Breast epithelium (tissue), 4 donors: Measurements from ENCODE around the gene TSN. TPM values are rescaled to one million over a fixed set of nuclear protein-coding genes. Genes with fewer than 3 reads are reported as not detected.

Source experiments
- DNase-seq, 2 donors: peaks; one replicate each; pipeline ENCODE4 v3.0.0-alpha.2; 2019; ENCODE audit warnings: low spot score in 2 of 2
- H3K27ac ChIP-seq, 2 donors: fragments of 200-600 bp; sonication (generic) in 1 of 2; one replicate each; pipeline ENCODE4 v1.5.1; 2016 to 2019; ENCODE audit warnings: mild to moderate bottlenecking in 1 of 2
- H3K27me3 ChIP-seq, 2 donors: fragments of 200-600 bp; sonication (generic) in 1 of 2; one replicate each; pipeline versions ENCODE4 v1.5.1 to v1.6.0; 2017 to 2019; ENCODE audit warnings: control low read depth in 1 of 2, mild to moderate bottlenecking in 1 of 2
- H3K36me3 ChIP-seq: fragments of 200-600 bp; one replicate; pipeline ENCODE4 v1.5.1; 2019
- H3K4me1 ChIP-seq, 2 donors: fragments of 200-600 bp; sonication (generic); one replicate each; pipeline ENCODE4 v1.5.1; 2016 to 2019; ENCODE audit warnings: control low read depth in 1 of 2
- H3K4me3 ChIP-seq, 3 donors: fragments of 200-600 bp; sonication (generic); 1 replicate in 2 of 3; 2 replicates in 1 of 3; pipeline ENCODE4 v1.5.1; 2016 to 2019; ENCODE audit warnings: mild to moderate bottlenecking in 3 of 3, moderate library complexity in 2 of 3
- H3K9me3 ChIP-seq, 2 donors: fragments of 200-600 bp; sonication (generic) in 1 of 2; one replicate each; pipeline ENCODE4 v1.5.1; 2016 to 2019; ENCODE audit warnings: control low read depth in 1 of 2
- POLR2A ChIP-seq: fragments of 450-650 bp; IDR thresholded peaks from one replicate; pipeline ENCODE4 v1.6.1; 2016; ENCODE audit warnings: antibody characterized with exemption, mild to moderate bottlenecking, moderate library complexity
- POLR2AphosphoS5 ChIP-seq, 3 donors: sonication (generic); formaldehyde crosslinking; IDR thresholded peaks; one replicate each; pipeline ENCODE4 v1.6.1; 2017; ENCODE audit warnings: antibody characterized with exemption in 3 of 3
- intact Hi-C: fragments of 100-400 bp; cut with DNase I; formaldehyde crosslinking; loops from one replicate; pipeline ENCODE4 v1.15.1; 2023; ENCODE audit warnings: low total_unique reads
- total RNA-seq, 3 donors: library from RNA; depleted of rRNA; stranded (reverse); fragments of >200 nt; gene quantifications; one replicate each; pipeline ENCODE4 v1.1.0, GENCODE V29; 2016
- TF ChIP-seq, protein P1 (sequence below), 3 donors: fragments of 450-650 bp; IDR thresholded peaks; one replicate each; pipeline ENCODE4 v1.5.1; 2016 to 2017; ENCODE audit warnings: antibody characterized with exemption in 3 of 3, mild to moderate bottlenecking in 3 of 3, moderate library complexity in 3 of 3

The TSN gene
- total RNA-seq, 3 donors from 2014 or later: 35.1 to 55.8 (median 42.7) TPM

DNA sequence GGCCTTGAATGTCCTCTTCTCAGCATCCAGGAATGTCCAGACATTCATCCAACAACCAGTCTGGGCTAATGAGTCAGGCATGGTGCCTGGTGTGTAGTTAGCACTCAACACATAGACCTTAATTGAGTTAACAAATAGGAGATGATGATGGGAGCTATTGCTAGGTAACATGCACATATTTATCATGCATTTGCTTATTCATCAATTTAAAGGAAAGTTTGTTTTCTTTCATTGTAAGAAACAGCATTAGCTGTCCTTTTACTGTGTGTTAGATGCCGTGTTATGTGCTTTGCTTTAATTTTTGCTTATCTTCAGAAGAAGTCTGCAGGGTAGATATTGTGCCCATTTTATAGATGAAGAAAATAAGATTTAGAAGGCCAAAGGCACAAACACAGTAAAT lies 43.2 kb downstream of the TSN start:
- Histone ChIP-seq H3K27me3 (peaks cover 0 to 4% of the 10 kb centered on the region in 2 donors), H3K36me3 (no peaks in the 10 kb centered on the region), H3K27ac (no peak overlapping the region), H3K4me1 (no peaks in the 10 kb centered on the region), H3K9me3 (peaks cover 11 to 18% of the 10 kb centered on the region in 2 donors), H3K4me3 (no peak overlapping the region)
- TF ChIP-seq POLR2AphosphoS5 (IDR thresholded peaks at IDR 0.05): no peak
- no peak for DNase-seq
- intact Hi-C loops: no loop called here

GRCh38 chr2:121801916-121802315 lies 46.5 kb downstream of the TSN start:
- H3K4me1 ChIP-seq: no peaks in the 10 kb centered on the region
- peaks cover 11 to 18% of the 10 kb centered on the region in 2 donors for H3K9me3 ChIP-seq
- peaks cover 0 to under 1% of the 10 kb centered on the region in 2 donors for H3K27me3 ChIP-seq
- TF ChIP-seq POLR2A (no peak), POLR2AphosphoS5 (IDR thresholded peaks at IDR 0.05) (no peak)
- TF ChIP-seq, protein P1, sequence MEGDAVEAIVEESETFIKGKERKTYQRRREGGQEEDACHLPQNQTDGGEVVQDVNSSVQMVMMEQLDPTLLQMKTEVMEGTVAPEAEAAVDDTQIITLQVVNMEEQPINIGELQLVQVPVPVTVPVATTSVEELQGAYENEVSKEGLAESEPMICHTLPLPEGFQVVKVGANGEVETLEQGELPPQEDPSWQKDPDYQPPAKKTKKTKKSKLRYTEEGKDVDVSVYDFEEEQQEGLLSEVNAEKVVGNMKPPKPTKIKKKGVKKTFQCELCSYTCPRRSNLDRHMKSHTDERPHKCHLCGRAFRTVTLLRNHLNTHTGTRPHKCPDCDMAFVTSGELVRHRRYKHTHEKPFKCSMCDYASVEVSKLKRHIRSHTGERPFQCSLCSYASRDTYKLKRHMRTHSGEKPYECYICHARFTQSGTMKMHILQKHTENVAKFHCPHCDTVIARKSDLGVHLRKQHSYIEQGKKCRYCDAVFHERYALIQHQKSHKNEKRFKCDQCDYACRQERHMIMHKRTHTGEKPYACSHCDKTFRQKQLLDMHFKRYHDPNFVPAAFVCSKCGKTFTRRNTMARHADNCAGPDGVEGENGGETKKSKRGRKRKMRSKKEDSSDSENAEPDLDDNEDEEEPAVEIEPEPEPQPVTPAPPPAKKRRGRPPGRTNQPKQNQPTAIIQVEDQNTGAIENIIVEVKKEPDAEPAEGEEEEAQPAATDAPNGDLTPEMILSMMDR (IDR thresholded peaks at IDR 0.05): no peak
- intact Hi-C loops: no loop called here
- H3K4me3 ChIP-seq: no peak overlapping the region
- H3K36me3 ChIP-seq: no peaks in the 10 kb centered on the region
- H3K27ac ChIP-seq: no peak overlapping the region
- no peak for DNase-seq

- H3K4me3 ChIP-seq: no peak overlapping the region
- no peaks in the 10 kb centered on the region for H3K36me3 ChIP-seq
- no peak for DNase-seq
- no peak overlapping the region for H3K27ac ChIP-seq
- intact Hi-C loops: no loop called here
- TF ChIP-seq POLR2AphosphoS5 (IDR thresholded peaks at IDR 0.05): no peak
- TF ChIP-seq POLR2A: no peak
- TF ChIP-seq, protein P1 (IDR thresholded peaks at IDR 0.05): no peak
- no peaks in the 10 kb centered on the region for H3K27me3 ChIP-seq
- H3K4me1 ChIP-seq: no peaks in the 10 kb centered on the region
- peaks cover 11 to 18% of the 10 kb centered on the region in 2 donors for H3K9me3 ChIP-seq
Observed at GRCh38 chr2:121803503-121803902, 48.1 kb downstream of the TSN start.

- Histone ChIP-seq H3K9me3 (peaks cover 11 to 18% of the 10 kb centered on the region in 2 donors), H3K4me1 (no peaks in the 10 kb centered on the region), H3K36me3 (no peaks in the 10 kb centered on the region), H3K27ac (no peak overlapping the region), H3K4me3 (no peak overlapping the region), H3K27me3 (no peaks in the 10 kb centered on the region)
- intact Hi-C loops: no loop called here
- no peak for TF ChIP-seq POLR2AphosphoS5 (IDR thresholded peaks at IDR 0.05)
- TF ChIP-seq POLR2A: no peak
- TF ChIP-seq, protein P1 (IDR thresholded peaks at IDR 0.05): no peak
- no peak for DNase-seq
Observed at GRCh38 chr2:121804340-121804739, 48.9 kb downstream of the TSN start.

- H3K4me3 ChIP-seq: no peak overlapping the region
- intact Hi-C loops: no loop called here
- no peak overlapping the region for H3K27ac ChIP-seq
- TF ChIP-seq POLR2AphosphoS5 (IDR thresholded peaks at IDR 0.05): no peak
- no peak for TF ChIP-seq POLR2A
- TF ChIP-seq, protein P1 (IDR thresholded peaks at IDR 0.05): no peak
- H3K4me1 ChIP-seq: no peaks in the 10 kb centered on the region
- no peak for DNase-seq
- H3K9me3 ChIP-seq: peaks cover 11 to 18% of the 10 kb centered on the region in 2 donors
- H3K36me3 ChIP-seq: no peaks in the 10 kb centered on the region
- no peaks in the 10 kb centered on the region for H3K27me3 ChIP-seq
Observed at GRCh38 chr2:121804997-121805765, 49.7 kb downstream of the TSN start.
